GM11168 (cell line): ENCODE results near the gene TEX52.
"Not testable (repeated sequence)": the region's sequence is repeated elsewhere in the genome, so short reads cannot be mapped to it uniquely, and the experiment has no call there.

Source experiments
- in situ Hi-C: fragments of 300-500 bp; cut with MboI; formaldehyde crosslinking; loops from one replicate; pipeline ENCODE4 v1.12.0; 2022; ENCODE audit warnings: low sequenced_read_pairs; ENCODE audit not compliant: unreplicated experiment

The TEX52 gene

DNA sequence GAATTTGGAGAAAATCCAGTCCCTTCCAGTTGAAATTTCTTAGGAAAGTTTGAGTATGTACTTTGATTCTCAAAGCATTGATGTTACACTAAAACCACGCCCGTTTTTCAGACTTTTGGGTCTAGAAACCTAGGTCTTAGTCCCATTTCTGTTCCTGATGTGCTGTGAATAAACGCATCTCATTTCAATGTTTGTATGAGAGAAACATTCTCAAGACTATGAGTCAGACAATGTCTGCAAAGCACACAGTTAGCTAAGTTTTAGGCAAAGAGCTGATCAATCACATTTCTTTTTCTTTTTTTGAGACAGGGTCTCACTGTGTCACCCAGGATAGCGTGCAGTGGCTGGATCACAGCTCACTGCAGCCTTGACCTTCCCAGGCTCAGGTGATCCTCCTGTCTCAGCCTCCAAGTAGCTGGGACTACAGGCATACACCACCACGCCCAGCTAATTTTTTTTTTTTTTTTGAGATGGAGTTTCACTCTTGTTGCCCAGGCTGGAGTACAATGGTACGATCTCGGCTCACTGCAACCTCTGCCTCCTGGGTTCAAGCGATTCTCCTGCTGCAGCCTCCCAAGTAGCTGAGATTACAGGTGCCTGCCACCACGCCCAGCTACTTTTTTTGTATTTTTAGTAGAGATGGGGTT lies 12.3 kb upstream of the TEX52 start:
- in situ Hi-C loops: not testable (repeated sequence)

DNA sequence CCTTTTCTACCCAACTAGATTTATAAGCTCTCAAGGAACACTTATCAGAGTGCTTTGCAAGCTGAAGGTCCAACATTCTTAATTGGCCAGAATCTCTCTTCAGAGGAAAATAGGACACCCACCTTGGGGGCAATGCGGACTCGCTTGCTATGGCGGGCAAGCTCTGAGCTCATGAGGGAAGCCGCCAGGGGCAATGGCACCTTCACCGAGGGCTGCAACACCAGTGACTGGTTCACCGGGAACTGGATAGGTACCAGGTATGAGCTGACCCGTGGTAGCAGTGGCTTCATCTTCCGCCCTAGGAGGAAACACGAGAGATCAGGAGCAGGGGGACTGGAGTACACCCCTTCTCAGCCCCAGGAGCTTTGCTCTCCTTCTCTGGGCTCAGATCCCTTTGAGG lies 7.4 kb upstream of the TEX52 start:
- in situ Hi-C loops: no loop called here

DNA sequence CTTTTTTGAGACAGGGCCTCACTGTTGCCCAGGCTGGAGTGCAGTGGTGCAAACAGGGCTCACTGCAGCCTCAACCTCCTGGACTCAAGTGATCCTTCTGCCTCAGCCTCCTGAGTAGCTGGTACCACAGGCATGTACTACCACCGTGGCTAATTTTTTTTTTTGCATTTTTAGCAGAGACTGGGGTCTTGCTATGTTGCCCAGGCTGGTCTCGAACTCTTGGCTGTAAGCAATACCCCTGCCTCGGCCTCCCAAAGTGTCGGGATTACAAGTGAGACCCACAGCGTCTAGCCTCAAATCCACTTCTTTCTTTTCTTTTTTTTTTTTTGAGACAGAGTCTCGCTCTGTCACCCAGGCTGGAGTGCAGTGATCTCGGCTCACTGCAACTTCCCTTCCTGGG lies 6.6 kb upstream of the TEX52 start:
- in situ Hi-C loops: not testable (repeated sequence)

DNA sequence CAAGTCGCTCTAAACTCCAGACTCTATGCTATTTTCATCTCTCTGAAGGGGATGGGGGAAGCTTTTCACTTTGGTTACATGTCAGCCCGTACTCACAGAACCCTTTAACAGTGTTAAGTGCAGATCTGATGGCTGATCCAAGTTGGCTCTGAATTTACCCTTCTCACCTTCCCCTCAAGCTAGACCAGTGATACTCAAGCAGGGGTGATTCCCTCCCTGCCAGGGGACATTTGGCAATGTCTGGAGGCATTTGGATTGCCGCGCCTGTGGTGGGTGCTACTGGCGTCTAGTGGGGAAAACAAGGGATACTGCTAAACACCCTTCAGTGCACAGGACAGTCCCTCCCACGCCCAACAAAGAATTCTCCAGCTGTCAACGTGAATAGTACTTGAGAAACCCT lies 6.0 kb upstream of the TEX52 start:
- in situ Hi-C loops: no loop called here

DNA sequence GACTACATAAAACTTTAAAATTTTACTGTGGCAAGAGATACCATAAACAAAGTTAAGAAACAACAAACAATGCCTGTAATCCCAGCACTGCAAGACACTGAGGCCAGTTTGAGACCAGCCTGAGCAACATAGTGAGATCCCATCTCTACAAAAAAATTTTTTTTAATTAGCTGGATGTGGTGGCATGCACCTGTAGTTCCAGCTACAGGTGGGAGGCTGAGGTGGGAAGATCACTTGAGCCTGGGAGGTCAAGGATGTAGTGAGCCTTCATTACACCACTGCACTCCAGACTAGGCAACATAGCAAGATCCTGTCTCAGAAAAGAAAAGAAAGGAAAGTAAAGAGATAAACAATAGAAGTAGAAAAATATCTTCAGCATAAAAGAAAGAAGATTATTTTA lies 3.3 kb upstream of the TEX52 start:
- in situ Hi-C loops: no loop called here

DNA sequence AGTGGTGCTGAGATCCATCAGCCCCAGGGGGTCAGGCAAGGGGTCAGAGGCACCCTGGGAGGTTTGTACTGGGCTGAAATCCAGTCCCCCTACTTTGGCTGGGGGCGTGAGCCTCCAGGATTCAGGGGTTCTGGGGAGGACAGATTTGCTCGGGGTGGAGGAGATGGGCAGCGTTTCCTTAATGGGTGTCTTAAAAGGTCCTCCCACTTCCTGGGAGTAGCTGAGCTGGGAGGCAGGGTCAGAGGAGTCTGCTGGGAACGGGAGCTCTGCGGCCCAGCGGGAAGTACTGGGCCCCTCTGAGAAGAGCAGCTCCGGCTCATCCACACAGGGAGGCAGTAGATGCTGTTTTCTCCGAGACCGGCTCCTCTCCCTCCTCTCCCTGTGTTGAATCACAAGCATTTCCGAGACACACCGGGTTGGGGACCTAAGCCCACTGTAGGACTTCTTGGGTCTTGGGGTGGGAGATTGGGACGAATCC lies 2.1 kb upstream of the TEX52 start:
- in situ Hi-C loops: no loop called here

DNA sequence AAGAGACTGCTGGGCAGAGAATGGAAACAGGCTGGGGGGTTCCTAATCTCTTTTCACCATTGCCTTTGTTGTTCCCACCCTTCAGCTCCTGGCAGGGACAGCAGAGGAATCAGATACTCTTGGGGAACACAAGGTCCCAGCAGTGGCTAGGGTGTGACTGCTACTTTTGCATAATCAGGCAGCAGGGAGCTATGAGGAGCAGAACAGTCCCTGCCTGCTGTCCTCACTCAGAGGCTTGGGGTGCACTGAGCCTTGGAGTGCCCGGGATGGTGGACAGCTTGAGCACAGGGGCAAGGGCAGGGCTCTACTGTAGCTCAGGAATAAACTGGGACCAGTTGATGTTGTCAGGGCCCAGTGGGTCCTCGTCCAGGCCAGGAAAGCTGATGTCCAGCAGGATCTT lies 1.5 kb upstream of the TEX52 start:
- in situ Hi-C loops: no loop called here

DNA sequence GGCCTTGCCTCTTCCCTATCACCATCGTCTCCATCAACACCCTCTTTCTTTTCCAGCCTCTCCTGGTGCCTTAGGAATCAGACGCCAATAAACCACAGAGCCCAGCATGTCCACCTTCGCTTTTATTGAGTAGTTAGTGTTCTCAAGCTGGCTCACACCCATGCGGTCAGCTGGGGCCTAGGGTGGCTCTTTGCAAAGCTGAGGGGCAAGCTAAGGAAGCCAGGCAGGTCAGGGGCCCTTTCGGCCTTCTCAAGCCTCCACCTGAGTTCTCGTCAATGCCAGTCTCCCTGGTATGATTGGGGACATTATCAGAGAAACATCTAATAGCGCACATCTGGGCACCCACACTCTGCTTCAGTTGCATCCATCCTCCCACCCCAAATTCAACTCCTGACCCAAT lies 737 bp upstream of the TEX52 start:
- in situ Hi-C loops: no loop called here

DNA sequence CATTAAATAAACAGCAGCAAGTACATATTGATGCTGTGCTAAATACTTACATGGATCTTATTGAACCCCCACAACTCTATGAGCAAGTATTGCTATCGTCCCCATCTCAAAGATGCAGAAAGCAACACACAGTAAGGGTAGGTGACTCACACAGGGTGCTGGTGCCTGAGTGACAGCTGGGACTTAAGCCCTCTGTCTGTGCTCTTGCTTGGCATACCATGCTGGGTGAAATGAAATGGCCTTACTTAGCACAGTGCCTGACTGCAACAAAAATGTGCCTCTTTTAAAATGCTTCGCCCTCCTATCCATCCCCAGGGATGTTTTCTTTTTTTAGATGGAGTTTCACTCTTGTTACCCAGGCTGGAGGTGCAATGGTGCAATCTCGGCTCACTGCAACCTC lies 788 bp downstream of the TEX52 start:
- in situ Hi-C loops: no loop called here

DNA sequence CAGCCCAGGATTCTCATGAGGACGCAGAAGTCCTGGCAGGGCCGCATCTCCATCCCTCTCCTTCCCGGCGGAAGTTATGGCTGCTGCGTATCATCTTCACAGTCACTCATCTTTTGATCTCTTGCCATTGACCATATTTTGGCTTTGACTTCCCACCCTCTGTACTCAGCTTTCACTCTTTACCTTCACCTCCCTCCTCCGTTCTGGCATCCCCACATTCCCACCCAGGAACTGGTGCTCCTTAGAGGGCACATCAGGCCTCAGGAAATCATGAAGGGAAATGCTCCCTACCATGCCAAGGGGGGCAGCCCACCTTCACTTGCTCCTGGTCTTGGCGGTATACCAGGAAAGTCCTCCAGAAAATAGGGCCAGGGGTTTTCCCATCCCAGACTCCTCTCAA lies 1.3 kb downstream of the TEX52 start:
- in situ Hi-C loops: no loop called here

DNA sequence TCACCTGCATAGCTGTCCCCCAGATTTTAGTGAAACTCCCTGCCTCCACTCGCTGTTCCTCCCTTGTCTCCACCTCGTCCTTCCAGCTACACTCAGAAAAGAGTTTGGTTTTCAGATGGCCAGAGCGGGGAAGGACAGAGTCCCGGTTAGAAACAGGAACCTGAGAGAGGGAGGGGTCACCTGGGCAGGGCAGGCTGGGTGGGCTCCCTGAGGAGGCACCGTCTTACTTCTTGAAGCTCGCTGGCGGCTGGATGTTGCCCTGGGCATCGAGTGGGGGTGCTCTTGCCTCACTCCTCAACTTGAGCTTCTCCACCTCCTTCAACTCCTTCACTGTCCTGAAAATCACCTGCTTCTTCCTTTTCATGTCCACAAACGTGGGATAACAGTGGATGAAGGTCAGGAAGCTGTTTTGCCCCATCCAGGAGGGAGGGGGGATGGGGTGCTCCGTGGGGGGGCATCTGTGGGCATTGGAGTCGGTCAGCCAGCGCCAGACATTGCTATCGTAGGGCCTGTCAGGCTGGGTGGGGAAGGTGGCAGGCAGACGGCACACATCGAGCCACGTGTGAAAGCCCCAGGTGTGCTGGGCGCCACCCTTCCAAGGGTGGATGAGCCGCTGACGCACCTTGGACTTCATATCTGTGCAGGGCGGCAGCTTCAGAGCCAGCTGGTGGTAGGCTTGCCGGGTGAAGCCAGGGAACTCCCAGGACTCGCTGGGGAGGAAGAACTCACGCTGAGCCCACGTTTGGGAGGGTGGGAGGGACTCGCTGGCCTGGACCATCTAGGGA lies 2.0 kb downstream of the TEX52 start:
- in situ Hi-C loops: no loop called here

DNA sequence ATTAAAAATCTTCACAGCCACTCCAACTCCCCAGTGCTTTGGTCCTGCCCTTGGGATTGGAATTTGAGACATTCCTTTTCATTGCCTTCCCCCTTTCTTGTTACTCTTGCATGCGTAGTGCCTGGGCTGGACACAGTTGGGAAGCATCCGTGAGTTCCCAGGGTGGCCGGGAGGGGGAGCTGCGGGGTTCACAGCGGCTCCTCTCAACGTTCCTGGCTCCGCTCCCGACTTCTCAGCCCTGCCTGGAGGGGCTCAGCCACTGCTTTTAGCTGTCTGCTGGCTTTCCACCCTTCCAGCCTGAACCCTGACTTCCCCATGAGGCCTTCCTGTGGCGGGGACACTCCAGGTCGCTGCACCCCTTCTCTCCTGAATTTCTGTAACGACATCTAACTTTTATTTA lies 3.2 kb downstream of the TEX52 start:
- in situ Hi-C loops: no loop called here

DNA sequence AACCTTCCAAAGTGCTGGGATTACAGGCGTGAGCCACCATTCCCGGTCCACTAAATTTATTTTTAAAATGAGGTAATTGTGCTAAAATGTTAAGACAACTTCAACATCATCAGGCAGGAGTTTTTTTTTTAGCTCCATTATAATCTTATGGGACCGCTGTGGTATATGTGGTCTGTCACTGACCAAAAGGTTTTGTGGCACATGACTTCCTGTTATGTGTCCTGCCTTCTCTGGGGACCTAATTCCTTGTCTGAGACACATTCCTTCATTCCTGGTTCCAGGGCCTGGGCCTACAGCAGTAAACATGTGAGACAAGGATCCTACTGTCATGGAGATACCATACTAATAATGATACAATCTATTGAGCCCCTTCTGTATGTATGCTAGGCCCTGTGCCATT lies 4.9 kb downstream of the TEX52 start:
- in situ Hi-C loops: no loop called here

DNA sequence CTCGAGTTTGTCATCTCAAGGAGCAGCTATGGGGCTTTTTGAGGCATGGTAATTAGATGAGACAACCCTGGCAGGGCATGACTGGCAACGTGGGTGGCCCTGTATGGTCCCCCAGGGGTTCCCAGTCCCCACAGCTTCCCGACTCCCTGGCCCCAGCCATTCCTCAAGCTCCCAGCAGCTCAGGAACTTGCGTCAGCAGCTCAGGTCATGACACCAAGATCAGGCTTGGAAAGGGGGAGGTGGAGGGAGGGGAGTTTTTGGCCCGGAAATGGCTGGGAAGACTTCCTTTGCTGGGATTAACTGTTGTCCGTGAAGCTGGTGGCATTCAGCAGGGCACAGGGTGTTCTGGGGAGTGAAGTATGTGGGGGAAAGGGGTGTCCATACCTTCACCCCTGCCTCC lies 11.6 kb downstream of the TEX52 start:
- in situ Hi-C loops: no loop called here

DNA sequence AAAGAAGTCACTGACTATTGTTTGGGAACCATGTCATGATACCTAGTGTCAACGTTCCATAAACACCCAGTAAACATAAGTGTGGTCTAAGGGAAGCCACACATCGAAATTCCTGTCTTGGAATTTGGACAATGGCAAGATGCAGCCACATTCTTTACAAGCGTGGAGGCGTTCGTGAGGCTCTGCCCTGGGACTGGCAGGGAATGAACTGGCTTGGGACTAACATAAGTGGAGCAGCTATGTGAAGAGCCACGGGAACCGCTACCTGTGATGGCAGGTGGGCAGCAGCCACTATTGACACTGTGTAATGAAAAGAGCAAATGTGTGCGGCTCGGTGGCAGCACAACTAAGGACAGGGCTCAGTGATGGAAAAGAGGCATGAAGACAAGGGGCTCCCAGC lies 12.1 kb downstream of the TEX52 start:
- in situ Hi-C loops: no loop called here

DNA sequence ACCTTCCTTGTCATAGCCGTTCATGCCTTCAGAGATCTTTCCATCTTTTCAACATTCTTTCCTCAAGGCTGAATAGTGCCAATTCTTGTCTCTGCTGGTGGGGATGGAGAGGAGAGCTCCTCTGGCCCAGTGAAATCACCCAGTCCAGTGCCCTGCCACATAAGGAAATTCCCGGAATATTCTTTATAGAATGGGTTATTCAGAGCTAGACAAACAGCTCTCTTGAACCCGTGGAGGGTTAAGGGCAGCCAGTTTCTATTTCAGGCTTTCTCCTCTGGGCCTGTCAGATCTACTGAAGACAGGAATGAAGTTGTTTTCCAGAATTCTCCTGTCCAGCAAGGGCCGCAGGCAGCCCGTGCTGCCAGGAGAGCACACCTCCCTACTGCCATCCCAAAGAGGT lies 13.9 kb downstream of the TEX52 start:
- in situ Hi-C loops: no loop called here

DNA sequence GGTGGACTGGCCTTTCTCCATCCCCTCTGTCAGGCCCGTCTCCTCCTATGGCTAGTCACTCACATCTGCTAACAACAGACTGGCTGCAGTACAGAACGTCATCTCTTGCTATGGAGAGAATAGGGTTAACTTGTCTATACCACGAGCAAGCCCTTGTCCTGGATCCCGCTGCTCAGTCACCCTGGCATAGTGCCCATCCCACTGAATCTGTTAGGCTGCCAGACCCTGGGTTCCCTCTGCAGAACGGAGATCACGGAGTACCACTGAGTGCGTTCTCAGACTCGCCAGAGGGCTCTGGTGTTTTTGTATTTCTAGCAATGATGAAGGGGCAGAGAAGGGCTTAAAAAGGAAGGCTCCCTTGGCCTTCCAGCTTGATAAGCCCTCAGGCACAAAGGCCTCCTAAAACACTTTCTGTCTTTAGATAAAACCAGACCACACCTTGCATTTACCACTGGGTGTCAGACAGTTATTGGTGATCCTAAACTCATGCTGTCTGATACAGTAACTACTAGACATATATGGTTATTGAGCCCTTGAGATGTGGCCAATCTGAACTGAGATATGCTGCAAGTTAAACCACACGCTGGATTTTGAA lies 15.7 kb downstream of the TEX52 start:
- in situ Hi-C loops: no loop called here

DNA sequence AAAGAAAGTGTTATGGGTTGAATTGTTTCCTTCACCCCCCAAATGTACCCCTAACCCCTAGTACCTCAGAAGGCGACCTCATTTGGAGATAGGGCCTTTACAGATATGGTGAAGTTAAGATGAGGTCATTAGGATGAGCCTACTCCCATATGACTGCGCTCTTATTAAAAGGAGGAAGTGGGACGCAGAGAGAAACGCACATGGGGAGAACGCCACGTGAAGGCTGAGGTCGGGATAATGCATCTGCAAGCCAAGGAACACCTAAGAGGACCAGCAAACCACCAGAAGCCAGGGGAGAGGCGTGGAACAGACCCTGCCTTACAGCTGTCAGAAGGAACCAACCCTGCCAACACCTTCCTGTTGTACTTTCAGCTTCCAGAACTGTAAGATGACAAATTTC lies 20.3 kb downstream of the TEX52 start:
- in situ Hi-C loops: no loop called here

DNA sequence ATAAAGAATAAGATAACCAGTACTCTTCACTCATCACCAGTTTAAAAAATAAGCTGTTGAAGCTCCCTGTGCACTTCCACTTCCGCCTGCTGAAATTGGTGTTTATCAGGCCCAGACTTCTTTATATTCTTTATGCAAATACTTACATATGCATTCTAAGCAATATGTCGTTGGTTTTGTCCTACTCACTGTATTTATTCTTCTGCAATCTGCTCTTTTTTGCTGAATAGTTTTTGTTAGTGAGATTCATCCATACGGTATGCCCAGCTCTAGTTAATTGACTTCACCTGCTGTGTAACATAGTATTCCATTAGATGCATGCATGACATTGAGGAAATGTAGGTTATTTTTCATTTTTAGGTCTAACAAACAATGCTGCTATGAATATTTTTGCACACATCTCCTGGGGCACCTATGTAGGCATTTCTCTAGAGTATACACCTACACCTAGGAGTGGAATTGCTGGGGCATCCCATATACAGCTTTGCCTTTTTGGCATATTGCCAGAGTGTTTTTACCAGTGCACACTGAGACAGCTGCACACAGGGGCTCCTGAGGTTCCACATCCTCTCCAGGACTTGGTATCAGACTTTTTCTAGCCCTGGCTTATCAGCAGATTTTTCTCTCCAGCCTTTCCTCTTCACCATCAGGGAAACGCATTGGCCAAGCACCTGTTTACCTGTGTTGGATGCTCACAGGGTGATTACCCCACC lies 21.0 kb downstream of the TEX52 start:
- in situ Hi-C loops: no loop called here

DNA sequence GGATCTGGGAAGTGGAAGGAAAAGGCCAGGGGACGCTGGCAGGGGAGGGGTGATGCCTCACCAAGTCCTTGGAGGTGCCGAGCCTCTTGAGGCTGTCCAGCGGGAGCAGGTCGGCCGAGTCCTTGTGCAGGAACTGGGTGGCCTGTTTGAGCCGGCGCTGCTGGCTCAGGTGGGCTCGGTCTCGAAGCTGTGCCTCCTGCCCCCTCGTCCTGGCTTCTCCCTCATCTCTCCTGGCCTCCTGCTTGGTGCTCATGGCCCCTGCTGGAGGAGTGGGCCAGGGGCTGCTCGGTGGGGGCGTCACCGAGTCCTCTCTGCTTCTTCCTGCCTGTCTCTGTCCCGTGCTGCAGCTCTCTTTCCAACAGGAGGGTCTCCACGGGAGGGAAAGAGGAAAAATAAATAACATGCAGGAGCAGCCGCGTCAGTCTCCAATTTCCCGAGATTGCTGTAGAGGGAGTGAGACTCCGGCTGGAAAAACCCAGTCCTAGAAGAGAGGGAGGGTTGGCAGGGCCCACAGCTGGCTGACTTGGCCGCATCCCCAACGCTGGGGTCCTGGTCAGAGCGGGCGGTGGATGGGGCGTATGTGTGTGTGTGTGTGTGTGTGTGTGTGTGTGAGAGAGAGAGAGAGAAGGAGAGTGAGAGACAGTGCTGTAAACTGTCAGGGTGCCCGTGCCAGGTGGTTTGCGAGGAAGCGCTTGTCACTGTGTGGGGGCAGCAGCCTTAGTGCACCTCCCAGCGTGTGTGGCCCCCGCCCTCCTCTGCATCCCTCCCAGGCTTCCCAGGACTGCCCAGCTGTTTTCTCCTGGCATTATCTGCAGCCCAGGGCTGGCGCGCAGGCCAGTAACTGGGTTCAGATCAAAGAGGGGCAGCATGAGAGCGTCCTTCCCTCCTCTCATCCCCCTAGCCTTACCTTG lies 22.0 kb downstream of the TEX52 start, which contains the start of gene NRIP2:
NRIP2 (minus strand) TSS at position 455 of the 911 bp plus-strand sequence; CDS start at position 403, 52 bp downstream.
- in situ Hi-C loops: no loop called here
